Measurements from ENCODE around the gene SLMAP.

SLMAP gene

GRCh38 chr3:57863380-57863779 is 107.3 kb downstream of the SLMAP start:
- TF ChIP-seq CEBPB (IDR thresholded peaks at IDR 0.05) = no peak
- no peak for TF ChIP-seq EP300 (IDR thresholded peaks at IDR 0.05; ENCODE audit: borderline replicate concordance)
- no peak for TF ChIP-seq USF1 (IDR thresholded peaks at IDR 0.05)
- no peak for TF ChIP-seq RAD21 (IDR thresholded peaks at IDR 0.05; ENCODE audit: low read depth)
- no peak for TF ChIP-seq EGR1 (IDR thresholded peaks at IDR 0.05)
- TF ChIP-seq YY1 (IDR thresholded peaks at IDR 0.05; ENCODE audit: low read depth) = no peak
- no peak for TF ChIP-seq ZBTB7A (IDR thresholded peaks at IDR 0.05; ENCODE audit: low read depth)
- TF ChIP-seq NFIC (IDR thresholded peaks at IDR 0.05) = no peak
- TF ChIP-seq, protein P1, sequence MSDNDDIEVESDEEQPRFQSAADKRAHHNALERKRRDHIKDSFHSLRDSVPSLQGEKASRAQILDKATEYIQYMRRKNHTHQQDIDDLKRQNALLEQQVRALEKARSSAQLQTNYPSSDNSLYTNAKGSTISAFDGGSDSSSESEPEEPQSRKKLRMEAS (IDR thresholded peaks at IDR 0.05) = no peak
- no peak for TF ChIP-seq TAF1 (IDR thresholded peaks at IDR 0.05; ENCODE audit: low read depth)
- no peak for TF ChIP-seq TCF12 (IDR thresholded peaks at IDR 0.05; ENCODE audit: low read depth)
- no peak for TF ChIP-seq CREB1 (IDR thresholded peaks at IDR 0.05; ENCODE audit: low read depth)
- no peak for TF ChIP-seq FOXM1 (IDR thresholded peaks at IDR 0.05; ENCODE audit: borderline replicate concordance, low read depth)
- TF ChIP-seq, protein P2, sequence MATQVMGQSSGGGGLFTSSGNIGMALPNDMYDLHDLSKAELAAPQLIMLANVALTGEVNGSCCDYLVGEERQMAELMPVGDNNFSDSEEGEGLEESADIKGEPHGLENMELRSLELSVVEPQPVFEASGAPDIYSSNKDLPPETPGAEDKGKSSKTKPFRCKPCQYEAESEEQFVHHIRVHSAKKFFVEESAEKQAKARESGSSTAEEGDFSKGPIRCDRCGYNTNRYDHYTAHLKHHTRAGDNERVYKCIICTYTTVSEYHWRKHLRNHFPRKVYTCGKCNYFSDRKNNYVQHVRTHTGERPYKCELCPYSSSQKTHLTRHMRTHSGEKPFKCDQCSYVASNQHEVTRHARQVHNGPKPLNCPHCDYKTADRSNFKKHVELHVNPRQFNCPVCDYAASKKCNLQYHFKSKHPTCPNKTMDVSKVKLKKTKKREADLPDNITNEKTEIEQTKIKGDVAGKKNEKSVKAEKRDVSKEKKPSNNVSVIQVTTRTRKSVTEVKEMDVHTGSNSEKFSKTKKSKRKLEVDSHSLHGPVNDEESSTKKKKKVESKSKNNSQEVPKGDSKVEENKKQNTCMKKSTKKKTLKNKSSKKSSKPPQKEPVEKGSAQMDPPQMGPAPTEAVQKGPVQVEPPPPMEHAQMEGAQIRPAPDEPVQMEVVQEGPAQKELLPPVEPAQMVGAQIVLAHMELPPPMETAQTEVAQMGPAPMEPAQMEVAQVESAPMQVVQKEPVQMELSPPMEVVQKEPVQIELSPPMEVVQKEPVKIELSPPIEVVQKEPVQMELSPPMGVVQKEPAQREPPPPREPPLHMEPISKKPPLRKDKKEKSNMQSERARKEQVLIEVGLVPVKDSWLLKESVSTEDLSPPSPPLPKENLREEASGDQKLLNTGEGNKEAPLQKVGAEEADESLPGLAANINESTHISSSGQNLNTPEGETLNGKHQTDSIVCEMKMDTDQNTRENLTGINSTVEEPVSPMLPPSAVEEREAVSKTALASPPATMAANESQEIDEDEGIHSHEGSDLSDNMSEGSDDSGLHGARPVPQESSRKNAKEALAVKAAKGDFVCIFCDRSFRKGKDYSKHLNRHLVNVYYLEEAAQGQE (IDR thresholded peaks at IDR 0.05; ENCODE audit: low read depth) = no peak
- no peak for TF ChIP-seq TEAD4 (IDR thresholded peaks at IDR 0.05)

- TF ChIP-seq, protein P2 (IDR thresholded peaks at IDR 0.05; ENCODE audit: low read depth) = no peak
Observed at GRCh38 chr3:57864853-57865252, 108.7 kb downstream of the SLMAP start.

- TF ChIP-seq ZBTB7A (IDR thresholded peaks at IDR 0.05; ENCODE audit: low read depth) (no peak), CEBPB (IDR thresholded peaks at IDR 0.05) (no peak), NFIC (IDR thresholded peaks at IDR 0.05) (no peak), CREB1 (IDR thresholded peaks at IDR 0.05; ENCODE audit: low read depth) (no peak), TAF1 (IDR thresholded peaks at IDR 0.05; ENCODE audit: low read depth) (no peak), EP300 (IDR thresholded peaks at IDR 0.05; ENCODE audit: borderline replicate concordance) (no peak)
- TF ChIP-seq, protein P2 (IDR thresholded peaks at IDR 0.05; ENCODE audit: low read depth) = no peak
Observed at GRCh38 chr3:57872606-57873005, 116.5 kb downstream of the SLMAP start.

DNA sequence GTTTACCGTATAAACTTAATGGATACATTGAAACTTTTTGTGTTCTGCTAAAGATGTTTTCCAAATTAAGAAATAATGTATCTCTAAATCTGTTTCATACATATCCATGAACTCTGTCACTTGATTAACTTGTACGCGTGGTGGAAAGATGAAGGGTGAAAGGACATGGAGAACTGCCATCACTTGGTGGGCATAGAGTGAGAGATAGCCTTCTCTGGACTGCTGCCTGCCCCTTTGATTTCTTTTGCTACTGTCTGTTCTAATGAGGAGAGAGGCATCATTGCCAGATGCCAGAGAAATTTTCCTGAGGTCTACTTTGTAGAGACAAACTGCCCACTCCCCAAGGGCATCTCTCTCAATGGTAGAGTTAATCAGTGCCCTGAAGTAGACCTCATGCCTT is 120.5 kb downstream of the SLMAP start:
- TF ChIP-seq EGR1 (IDR thresholded peaks at IDR 0.05) = no peak
- TF ChIP-seq FOXM1 (IDR thresholded peaks at IDR 0.05; ENCODE audit: borderline replicate concordance, low read depth) = no peak
- no peak for TF ChIP-seq USF1 (IDR thresholded peaks at IDR 0.05)
- no peak for TF ChIP-seq TAF1 (IDR thresholded peaks at IDR 0.05; ENCODE audit: low read depth)
- TF ChIP-seq RAD21 (IDR thresholded peaks at IDR 0.05; ENCODE audit: low read depth) = no peak

GRCh38 chr3:57877116-57877515 is 121.0 kb downstream of the SLMAP start:
- TF ChIP-seq, protein P2 (IDR thresholded peaks at IDR 0.05; ENCODE audit: low read depth) = no peak
- TF ChIP-seq CEBPB (IDR thresholded peaks at IDR 0.05) = no peak
- TF ChIP-seq TAF1 (IDR thresholded peaks at IDR 0.05; ENCODE audit: low read depth) = no peak
- TF ChIP-seq TCF12 (IDR thresholded peaks at IDR 0.05; ENCODE audit: low read depth) = no peak
- no peak for TF ChIP-seq NFIC (IDR thresholded peaks at IDR 0.05)
- no peak for TF ChIP-seq FOXM1 (IDR thresholded peaks at IDR 0.05; ENCODE audit: borderline replicate concordance, low read depth)
- TF ChIP-seq CREB1 (IDR thresholded peaks at IDR 0.05; ENCODE audit: low read depth) = no peak
- no peak for TF ChIP-seq RAD21 (IDR thresholded peaks at IDR 0.05; ENCODE audit: low read depth)
- no peak for TF ChIP-seq YY1 (IDR thresholded peaks at IDR 0.05; ENCODE audit: low read depth)
- TF ChIP-seq TEAD4 (IDR thresholded peaks at IDR 0.05) = no peak
- TF ChIP-seq, protein P1 (IDR thresholded peaks at IDR 0.05) = no peak
- TF ChIP-seq EP300 (IDR thresholded peaks at IDR 0.05; ENCODE audit: borderline replicate concordance) = no peak
